SK-N-DZ (cell line): ENCODE data around the gene B4GAT1.
"Not testable (repeated sequence)": the region's sequence is repeated elsewhere in the genome, so short reads cannot be mapped to it uniquely, and the experiment has no call there.

ENCODE experiments used
- DNase-seq: peaks from one replicate; pipeline ENCODE4 v3.0.0-alpha.2; 2015; ENCODE audit warnings: low spot score
- small RNA-seq, 2 experiments: library from RNA; depleted of rRNA; stranded (forward); fragments of <200 nt; gene quantifications; one replicate each; pipeline ENCODE3, GENCODE V24; 2014

The B4GAT1 gene

GRCh38 chr11:66310803-66311440 lies 36.5 kb downstream of the B4GAT1 start:
- DNase-seq, result not testable (repeated sequence)

- DNase-seq, result no peak
Measured at GRCh38 chr11:66310324-66310723, 37.1 kb downstream of the B4GAT1 start.

- DNase-seq, result no peak
Measured at GRCh38 chr11:66309475-66309874, 38.0 kb downstream of the B4GAT1 start.

GRCh38 chr11:66302656-66303055 lies 44.8 kb downstream of the B4GAT1 start:
- no peak for DNase-seq

- DNase-seq, result no peak
Measured at GRCh38 chr11:66299186-66299585, 48.2 kb downstream of the B4GAT1 start.

GRCh38 chr11:66297610-66298009 lies 49.8 kb downstream of the B4GAT1 start:
- no peak for DNase-seq

Small RNAs within 50 kb of the gene (small RNA-seq; reads per million reads assigned to genes)
- gene RF00017, result 0 reads per million in 2 experiments
- gene RNU1-84P, result 0.08 to 0.22 reads per million in 2 experiments
